ENCODE measurements around the gene UQCRC2. TPM values are rescaled to one million over a fixed set of nuclear protein-coding genes. Genes with fewer than 3 reads are reported as not detected.

UQCRC2 gene
- total and polyA plus RNA-seq, 10 of the 15 experiments (the other 5 are each of a cell fraction or from before 2014, with no cell fraction given): 256 to 563 (median 327) TPM

GRCh38 chr16:21990381-21990944 lies 37.3 kb downstream of the UQCRC2 start:
- ChIA-PET POLR2A (interaction anchor here (0.9 to 1.6 kb wide), 3 partner anchors 30 to 87 kb away, joined by 3 to 4 read pairs (median 3); no protein-coding TSS in a partner anchor), CTCF (interaction anchor here (0.6 to 3.8 kb wide), 11 partner anchors 9 to 198 kb away, joined by 3 to 40 read pairs (median 6); no protein-coding TSS in a partner anchor), RAD21 (ENCODE audit: unreplicated experiment) (interaction anchor here (0.8 to 2.7 kb wide), 7 partner anchors 10 to 198 kb away, joined by 3 to 16 read pairs (median 7); partner anchors contain the start of gene PDZD9), SMC1A (ENCODE audit: uncharacterized antibody, unreplicated experiment) (interaction anchor here (0.8 to 25.5 kb wide), 17 partner anchors 8 to 333 kb away, joined by 3 to 567 read pairs (median 5); partner anchors contain the start of genes UQCRC2 and VWA3A)
- ATAC-seq (no peak), DNase-seq (ENCODE audit: low read depth, low spot score) (no peak), FAIRE-seq (no peak)
- no peak overlapping the region for H2AFZ ChIP-seq (ENCODE audit: control insufficient read depth, low read depth, low read length)
- in situ Hi-C loops (cut with MboI) (no loop called here), intact Hi-C loops (cut with micrococcal nuclease; ENCODE audit: unreplicated experiment) (no loop called here)
- no peaks in the 10 kb centered on the region for H3K9me3 ChIP-seq (replicated peaks; ENCODE audit: control insufficient read depth, insufficient read depth, low read length)
- H4K20me1 ChIP-seq (ENCODE audit: control insufficient read depth, insufficient read depth): no peaks in the 10 kb centered on the region
- H3K4me2 ChIP-seq (ENCODE audit: control insufficient read depth, insufficient read depth): no peak overlapping the region
- no peak overlapping the region for H3K9ac ChIP-seq (ENCODE audit: control insufficient read depth, insufficient read depth, low read length)
- no peaks in the 10 kb centered on the region for H3K4me1 ChIP-seq (ENCODE audit: control insufficient read depth, insufficient read depth, low read length)
- H3K4me3 ChIP-seq: no peak overlapping the region
- H3K27ac ChIP-seq (ENCODE audit: control insufficient read depth, insufficient read depth): no peak overlapping the region
- no peaks in the 10 kb centered on the region for H3K79me2 ChIP-seq (ENCODE audit: control insufficient read depth, insufficient read depth, low read length)
- H3K27me3 ChIP-seq (replicated peaks in 1 of 2; ENCODE audit: control insufficient read depth in 2 of 2, insufficient read depth in 2 of 2, low read length in 1 of 2): no peaks in the 10 kb centered on the region
- BruUV-seq (replicated peaks): no TSS peak
- peaks cover 0 to 6% of the 10 kb centered on the region in 2 experiments; a peak in 1 of 4 replicates for H3K36me3 ChIP-seq (ENCODE audit: control insufficient read depth in 2 of 2, insufficient read depth in 2 of 2, low read length in 1 of 2)
- TF ChIP-seq CBX5 (IDR thresholded peaks at IDR 0.05; ENCODE audit: low read depth) (no peak), HDGF (IDR thresholded peaks at IDR 0.05) (no peak), PAX5 (IDR thresholded peaks at IDR 0.05; ENCODE audit: borderline replicate concordance, low read depth, low read length) (no peak), MEF2A (IDR thresholded peaks at IDR 0.05; ENCODE audit: insufficient read depth, low read depth, low read length) (no peak), NBN (IDR thresholded peaks at IDR 0.05) (no peak), BHLHE40 (IDR thresholded peaks at IDR 0.05; ENCODE audit: borderline replicate concordance in 1 of 2, low read depth in 2 of 2, low read length in 1 of 2) (no peak), ZNF217 (IDR thresholded peaks at IDR 0.05) (no peak), STAT1 (conservative IDR thresholded peaks at IDR 0.05) (no peak), SUPT20H (IDR thresholded peaks at IDR 0.05; ENCODE audit: borderline replicate concordance, control insufficient read depth, low read depth, low read length) (no peak), CEBPB (IDR thresholded peaks at IDR 0.05; ENCODE audit: borderline replicate concordance in 1 of 2, low read depth in 2 of 2, low read length in 2 of 2) (no peak)
- WGBS (ENCODE audit: insufficient coverage, insufficient replicate concordance, low lambda C conversion rate, missing lambda C conversion rate): 73% methylated on average over 3 of the region's 3 CpGs
